Left ventricle myocardium inferior (tissue), 1 donor: ENCODE results near the gene IL26. TPM values are rescaled to one million over a fixed set of nuclear protein-coding genes. Genes with fewer than 3 reads are reported as not detected.
"Not testable (repeated sequence)": the region's sequence is repeated elsewhere in the genome, so short reads cannot be mapped to it uniquely, and the experiment has no call there.

ENCODE experiments used
- DNase-seq: peaks from one replicate; pipeline ENCODE4 v3.0.0-alpha.2; 2020
- H3K27ac ChIP-seq: fragments of 200-600 bp; replicated peaks from 2 replicates; pipeline ENCODE4 v1.8.0; 2021
- H3K27me3 ChIP-seq: fragments of 200-600 bp; 2 replicates; pipeline ENCODE4 v1.8.0; 2021; ENCODE audit warnings: low read depth
- H3K36me3 ChIP-seq: fragments of 200-600 bp; 2 replicates; pipeline ENCODE4 v1.8.0; 2021
- H3K4me1 ChIP-seq: fragments of 200-600 bp; 2 replicates; pipeline ENCODE4 v1.8.0; 2021
- H3K4me3 ChIP-seq: fragments of 200-600 bp; 2 replicates; pipeline ENCODE4 v1.8.0; 2021; ENCODE audit warnings: mild to moderate bottlenecking, moderate library complexity
- H3K9me3 ChIP-seq: fragments of 200-600 bp; replicated peaks from 2 replicates; pipeline ENCODE4 v1.8.0; 2021
- intact Hi-C: fragments of 100-400 bp; cut with micrococcal nuclease; formaldehyde crosslinking; loops from one replicate; pipeline ENCODE4 v1.11.0; 2022
- total RNA-seq: library from RNA; stranded (reverse); fragmentation: NEBNext Ultra II Directional; extraction: Animal tissue kit (Norgen Biotek cat#: 25700); gene quantifications from one replicate; pipeline ENCODE4 v1.2.1, GENCODE V29; 2021
- TF ChIP-seq, protein P1 (sequence below): fragments of 200-600 bp; IDR thresholded peaks from 2 replicates; pipeline ENCODE4 v1.8.0; 2021; ENCODE audit warnings: antibody characterized with exemption, mild to moderate bottlenecking, borderline replicate concordance
- donor health status: DM: no; HTN: yes; CAD: no; lungs with severe emphysema.

IL26 gene
- total RNA-seq, 1 donor from 2014 or later, result not detected

DNA sequence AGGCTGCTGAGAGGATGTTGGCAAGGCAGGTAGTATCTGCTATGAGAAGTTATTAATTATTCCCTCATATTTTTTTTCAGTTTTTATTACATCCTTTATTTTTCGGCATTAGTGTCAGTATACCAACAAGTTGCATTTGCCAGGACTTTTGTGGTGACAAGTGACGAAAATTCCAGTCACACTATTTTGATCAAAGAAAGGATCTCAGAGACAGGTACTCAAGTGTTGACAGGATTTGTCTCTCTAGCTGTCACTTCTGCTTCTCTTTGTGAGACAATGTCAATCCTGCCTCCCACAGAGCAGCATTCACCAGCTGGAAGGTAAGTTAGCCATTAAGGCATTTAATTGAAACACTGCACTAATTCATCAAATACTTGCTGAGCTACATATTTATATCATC is 48.0 kb downstream of the IL26 start:
- Histone ChIP-seq H3K27me3 (no peaks in the 10 kb centered on the region), H3K27ac (no peak overlapping the region), H3K4me1 (no peaks in the 10 kb centered on the region), H3K4me3 (no peak overlapping the region), H3K9me3 (no peaks in the 10 kb centered on the region), H3K36me3 (no peaks in the 10 kb centered on the region)
- intact Hi-C loops, result no loop called here
- DNase-seq, result no peak
- TF ChIP-seq, protein P1, sequence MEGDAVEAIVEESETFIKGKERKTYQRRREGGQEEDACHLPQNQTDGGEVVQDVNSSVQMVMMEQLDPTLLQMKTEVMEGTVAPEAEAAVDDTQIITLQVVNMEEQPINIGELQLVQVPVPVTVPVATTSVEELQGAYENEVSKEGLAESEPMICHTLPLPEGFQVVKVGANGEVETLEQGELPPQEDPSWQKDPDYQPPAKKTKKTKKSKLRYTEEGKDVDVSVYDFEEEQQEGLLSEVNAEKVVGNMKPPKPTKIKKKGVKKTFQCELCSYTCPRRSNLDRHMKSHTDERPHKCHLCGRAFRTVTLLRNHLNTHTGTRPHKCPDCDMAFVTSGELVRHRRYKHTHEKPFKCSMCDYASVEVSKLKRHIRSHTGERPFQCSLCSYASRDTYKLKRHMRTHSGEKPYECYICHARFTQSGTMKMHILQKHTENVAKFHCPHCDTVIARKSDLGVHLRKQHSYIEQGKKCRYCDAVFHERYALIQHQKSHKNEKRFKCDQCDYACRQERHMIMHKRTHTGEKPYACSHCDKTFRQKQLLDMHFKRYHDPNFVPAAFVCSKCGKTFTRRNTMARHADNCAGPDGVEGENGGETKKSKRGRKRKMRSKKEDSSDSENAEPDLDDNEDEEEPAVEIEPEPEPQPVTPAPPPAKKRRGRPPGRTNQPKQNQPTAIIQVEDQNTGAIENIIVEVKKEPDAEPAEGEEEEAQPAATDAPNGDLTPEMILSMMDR, result no peak

DNA sequence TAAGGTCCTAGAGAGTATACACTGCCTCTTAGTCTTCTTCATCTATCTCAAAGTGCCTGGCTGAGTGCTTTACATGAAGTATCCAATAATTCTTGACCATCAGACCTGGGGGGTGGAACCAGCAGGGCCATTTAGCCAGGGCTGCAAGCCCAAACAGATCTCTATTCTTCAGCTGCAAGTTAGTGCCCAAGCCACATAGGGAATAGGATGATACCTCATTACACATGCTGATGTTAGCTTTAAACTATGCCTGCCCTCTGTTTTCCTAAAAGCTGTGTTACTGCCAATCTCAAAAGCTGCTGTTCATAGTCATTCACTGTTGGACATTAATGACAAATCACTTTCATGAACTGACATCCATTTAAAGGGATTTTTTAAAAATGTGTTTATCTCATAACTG is 49.4 kb downstream of the IL26 start:
- Histone ChIP-seq H3K27ac (no peak overlapping the region), H3K36me3 (no peaks in the 10 kb centered on the region), H3K4me3 (no peak overlapping the region), H3K4me1 (no peaks in the 10 kb centered on the region), H3K27me3 (no peaks in the 10 kb centered on the region), H3K9me3 (no peaks in the 10 kb centered on the region)
- TF ChIP-seq, protein P1, result no peak
- intact Hi-C loops, result no loop called here
- DNase-seq, result no peak

DNA sequence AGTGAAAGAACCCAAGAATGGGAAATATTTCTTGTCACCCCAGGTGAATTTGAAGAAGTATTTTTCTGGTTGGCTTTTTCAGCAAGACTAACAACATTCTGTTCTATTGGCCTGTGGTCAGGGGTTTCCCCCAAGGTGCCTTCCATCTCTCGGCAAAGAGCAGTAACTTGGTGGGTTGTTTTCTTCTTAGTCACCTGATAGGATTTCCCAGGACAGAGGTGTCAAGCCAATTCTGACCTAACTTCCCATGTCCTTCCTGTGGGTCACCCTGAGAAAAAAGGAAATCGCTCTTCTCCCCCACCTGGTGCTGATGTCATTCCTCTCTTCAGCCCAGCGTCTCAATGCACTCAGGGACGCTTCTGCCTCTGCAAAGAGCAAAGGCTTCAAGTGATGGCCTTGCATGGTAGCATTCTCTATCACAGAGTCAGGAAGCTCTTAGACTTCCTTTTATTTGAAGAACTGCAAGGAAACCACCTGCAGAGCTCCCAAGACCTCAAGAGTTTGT is 50.0 kb downstream of the IL26 start:
- no peak for DNase-seq
- H3K4me3 ChIP-seq, result no peak overlapping the region
- no peaks in the 10 kb centered on the region for H3K36me3 ChIP-seq
- no peaks in the 10 kb centered on the region for H3K4me1 ChIP-seq
- H3K9me3 ChIP-seq, result no peaks in the 10 kb centered on the region
- H3K27ac ChIP-seq, result no peak overlapping the region
- H3K27me3 ChIP-seq, result no peaks in the 10 kb centered on the region
- intact Hi-C loops, result no loop called here
- TF ChIP-seq, protein P1, result no peak

DNA sequence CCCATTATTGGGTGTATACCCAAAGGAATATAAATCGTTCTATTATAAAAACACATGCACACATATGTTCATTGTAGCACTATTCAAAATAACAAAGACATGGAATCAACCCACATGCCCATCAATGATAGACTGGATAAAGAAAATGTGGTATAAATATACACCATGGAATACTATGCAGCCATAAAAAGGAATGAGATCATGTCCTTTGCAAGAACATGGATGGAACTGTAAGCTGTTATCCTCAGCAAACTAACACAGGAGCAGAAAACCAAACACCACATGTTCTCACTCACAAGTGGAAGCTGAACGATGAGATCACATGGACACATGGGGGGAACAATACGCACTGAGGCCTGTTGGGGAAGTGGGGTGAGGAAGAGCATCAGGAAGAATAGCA is 50.8 kb downstream of the IL26 start:
- DNase-seq, H3K9me3 ChIP-seq, H3K4me1 ChIP-seq, H3K4me3 ChIP-seq, H3K27me3 ChIP-seq, intact Hi-C loops, H3K27ac ChIP-seq, H3K36me3 ChIP-seq: not testable (repeated sequence)

DNA sequence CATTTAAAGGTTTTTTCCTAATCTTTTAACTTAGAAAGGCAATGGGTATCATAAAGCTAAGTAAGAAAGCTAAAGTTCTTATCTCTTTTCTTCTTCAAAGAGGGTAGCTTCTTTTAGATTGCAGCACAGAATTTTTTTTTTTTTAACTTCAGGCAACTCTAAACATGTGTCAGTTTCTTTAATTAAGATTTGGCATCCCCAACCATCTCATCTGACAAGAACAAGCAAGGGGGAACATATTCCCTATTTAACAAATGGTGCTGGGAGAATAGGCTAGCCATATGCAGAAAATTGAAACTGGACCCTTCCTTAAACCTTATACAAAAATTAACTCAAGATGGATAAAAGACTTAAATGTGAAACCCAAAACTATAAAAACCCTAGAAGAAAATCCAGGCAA is 51.8 kb downstream of the IL26 start:
- DNase-seq, result no peak
- Histone ChIP-seq H3K4me1 (no peaks in the 10 kb centered on the region), H3K27me3 (no peaks in the 10 kb centered on the region), H3K9me3 (no peaks in the 10 kb centered on the region), H3K27ac (no peak overlapping the region), H3K36me3 (no peaks in the 10 kb centered on the region), H3K4me3 (no peak overlapping the region)
- TF ChIP-seq, protein P1, result no peak
- intact Hi-C loops, result no loop called here

DNA sequence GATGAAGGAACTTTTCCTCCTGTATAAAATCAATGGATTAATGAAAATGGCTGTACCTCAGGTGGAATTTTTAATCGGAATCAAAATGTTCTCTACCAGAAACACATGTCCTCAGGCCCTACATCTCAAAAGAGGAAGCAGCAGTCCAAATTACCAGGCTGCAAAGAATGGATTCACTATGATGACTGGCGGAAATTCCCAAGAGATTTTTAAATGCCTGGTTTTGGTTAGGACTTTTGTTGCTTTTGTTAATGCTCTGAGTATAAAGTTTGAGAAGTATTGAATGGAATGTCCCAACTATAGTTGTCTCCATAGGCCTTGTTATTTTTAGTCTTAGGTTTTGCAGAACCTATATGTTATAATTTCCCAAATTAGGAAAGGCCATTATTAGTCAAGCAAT is 54.9 kb downstream of the IL26 start:
- Histone ChIP-seq H3K27ac (no peak overlapping the region), H3K36me3 (no peaks in the 10 kb centered on the region), H3K4me3 (no peak overlapping the region), H3K9me3 (no peaks in the 10 kb centered on the region), H3K27me3 (no peaks in the 10 kb centered on the region), H3K4me1 (no peaks in the 10 kb centered on the region)
- intact Hi-C loops, result no loop called here
- TF ChIP-seq, protein P1, result no peak
- no peak for DNase-seq
